ENCODE measurements around the gene LRCH1. TPM values are rescaled to one million over a fixed set of nuclear protein-coding genes. Genes with fewer than 3 reads are reported as not detected.

The LRCH1 gene
- total and polyA plus RNA-seq, 2 of the 4 experiments (the other 2 are of a cell fraction) = 7.0 to 8.8 TPM

DNA sequence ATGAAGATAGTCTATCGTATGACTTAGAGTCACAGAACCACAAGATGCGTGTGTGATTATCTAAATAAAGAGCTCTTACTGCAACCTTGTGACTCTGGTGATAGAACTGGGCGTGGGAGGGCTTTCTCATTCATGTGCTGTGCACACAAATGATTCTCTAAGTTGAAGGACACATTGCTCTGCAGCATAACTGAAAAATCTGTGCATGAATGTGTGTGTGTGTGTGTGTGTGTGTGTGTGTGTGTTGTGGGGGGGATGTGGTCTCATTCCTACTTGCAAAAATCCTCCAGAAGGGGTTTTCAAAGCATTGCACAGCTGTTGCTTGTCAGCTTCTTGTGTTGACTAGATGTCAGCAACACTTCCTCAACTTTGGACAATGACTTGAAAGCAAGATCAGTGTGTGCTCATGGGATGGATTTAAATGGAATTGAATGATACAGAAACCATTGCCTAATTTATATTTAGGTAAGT is 22.4 kb downstream of the LRCH1 start:
- Histone ChIP-seq H3K4me2 (ENCODE audit: low read depth, low read length) (peak overlapping the region; percentile 17), H3K9ac (ENCODE audit: low read depth, low read length) (no peak overlapping the region), H2BK20ac (ENCODE audit: low read depth, low read length) (peak overlapping the region; percentile 45; the same call in 1 of the 2 replicates), H2AFZ (replicated peaks; ENCODE audit: low read length, poor library complexity) (no peak overlapping the region), H4K8ac (ENCODE audit: low read depth in 2 of 2, low read length in 2 of 2) (0 out of 4 replicates have a peak overlapping the region, but pooled peaks of 1 of the 2 experiments have one; percentile 0), H3K9me1 (ENCODE audit: insufficient read depth, low read length) (peaks cover 38% of the 10 kb centered on the region), H3K56ac (ENCODE audit: extremely low read depth, insufficient read depth, low read length) (no peak overlapping the region), H3K14ac (replicated peaks; ENCODE audit: low read depth, low read length) (peak overlapping the region; percentile 21; the same call in 1 of the 2 replicates), H4K5ac (ENCODE audit: low read depth, low read length) (no peak overlapping the region), H3K4me1 (ENCODE audit: control insufficient read depth, insufficient read depth, low read length) (peaks cover 28% of the 10 kb centered on the region), H2BK5ac (ENCODE audit: low read depth, low read length, poor library complexity, severe bottlenecking) (no peak overlapping the region), H3K9me3 (ENCODE audit: control insufficient read depth, insufficient read depth, low read length) (no peaks in the 10 kb centered on the region), H3K18ac (ENCODE audit: low read depth, low read length) (no peak overlapping the region), H2AK9ac (replicated peaks; ENCODE audit: low read depth, low read length, poor library complexity) (no peak overlapping the region), H3K23ac (ENCODE audit: low read depth, low read length) (no peak overlapping the region), H3K27me3 (ENCODE audit: control insufficient read depth, insufficient read depth, low read length) (no peaks in the 10 kb centered on the region), H4K91ac (ENCODE audit: insufficient read depth, low read depth, low read length) (no peak overlapping the region), H4K20me1 (ENCODE audit: insufficient read depth, low read length) (peaks cover 48% of the 10 kb centered on the region), H3K36me3 (ENCODE audit: control insufficient read depth, insufficient read depth, low read length) (no peaks in the 10 kb centered on the region), H2BK15ac (ENCODE audit: low read depth, low read length) (no peak overlapping the region), H2BK120ac (ENCODE audit: low read depth, low read length) (no peak overlapping the region; the same call in 1 of the 2 replicates), H3K27ac (ENCODE audit: insufficient read depth, low read length) (no peak overlapping the region; the same call in 1 of the 2 replicates), H2AK5ac (ENCODE audit: low read depth, low read length) (no peak overlapping the region), H3K79me1 (ENCODE audit: low read depth in 1 of 2, low read length in 2 of 2) (peaks cover 27 to 84% of the 10 kb centered on the region in 2 experiments), H3K4me3 (ENCODE audit: insufficient read depth, low read depth, low read length) (no peak overlapping the region), H3K4ac (ENCODE audit: low read depth, low read length) (peak overlapping the region; percentile 25; the same call in 1 of the 2 replicates)
- intact Hi-C loops (cut with micrococcal nuclease) = loop anchor here (2.0 kb wide), 1 partner anchor 15 kb away; no protein-coding TSS in a partner anchor
- ChIA-PET POLR2A (ENCODE audit: unreplicated experiment) (no interaction called here), CTCF (interaction anchor here (0.6 to 1.5 kb wide), 2 partner anchors 13 to 1102 kb away, joined by 4 read pairs; no protein-coding TSS in a partner anchor)
- dilution Hi-C loops (cut with HindIII; ENCODE audit: low sequenced_read_pairs, unreplicated experiment) = no loop called here
- no TSS peak for BruUV-seq (replicated peaks)
- DNase-seq (peak; percentile 89), ATAC-seq (ENCODE audit: low read depth) (peak; percentile 28)
- WGBS, 2 experiments (ENCODE audit: extremely low coverage in 2 of 2, insufficient read length in 1 of 2) = no CpG with 5 or more reads among the region's 3 CpGs
- TF ChIP-seq POLR2A (IDR thresholded peaks at IDR 0.05; ENCODE audit: low read depth, low read length) (no peak), NFE2L2 (IDR thresholded peaks at IDR 0.05; ENCODE audit: low read depth, low read length) (no peak), CHD1 (IDR thresholded peaks at IDR 0.05; ENCODE audit: low read depth, low read length) (no peak), FOS (IDR thresholded peaks at IDR 0.05; ENCODE audit: low read depth, low read length) (no peak), MXI1 (IDR thresholded peaks at IDR 0.05; ENCODE audit: borderline replicate concordance, low read depth, low read length) (no peak), BHLHE40 (IDR thresholded peaks at IDR 0.05; ENCODE audit: low read depth, low read length) (no peak), RAD21 (IDR thresholded peaks at IDR 0.05; ENCODE audit: low read length) (no peak), MAFK (IDR thresholded peaks at IDR 0.05; ENCODE audit: low read depth, low read length) (no peak), RFX5 (IDR thresholded peaks at IDR 0.05; ENCODE audit: low read depth, low read length) (no peak), CEBPB (IDR thresholded peaks at IDR 0.05; ENCODE audit: low read depth, low read length) (no peak), SMC3 (IDR thresholded peaks at IDR 0.05; ENCODE audit: low read depth, low read length) (no peak), RCOR1 (IDR thresholded peaks at IDR 0.05; ENCODE audit: insufficient replicate concordance, low read length) (no peak), MAZ (IDR thresholded peaks at IDR 0.05; ENCODE audit: borderline replicate concordance, low read depth, low read length) (no peak)
- TF ChIP-seq, protein P1, sequence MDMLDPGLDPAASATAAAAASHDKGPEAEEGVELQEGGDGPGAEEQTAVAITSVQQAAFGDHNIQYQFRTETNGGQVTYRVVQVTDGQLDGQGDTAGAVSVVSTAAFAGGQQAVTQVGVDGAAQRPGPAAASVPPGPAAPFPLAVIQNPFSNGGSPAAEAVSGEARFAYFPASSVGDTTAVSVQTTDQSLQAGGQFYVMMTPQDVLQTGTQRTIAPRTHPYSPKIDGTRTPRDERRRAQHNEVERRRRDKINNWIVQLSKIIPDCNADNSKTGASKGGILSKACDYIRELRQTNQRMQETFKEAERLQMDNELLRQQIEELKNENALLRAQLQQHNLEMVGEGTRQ (IDR thresholded peaks at IDR 0.05; ENCODE audit: low read depth, low read length) = no peak
- TF ChIP-seq, protein P2, sequence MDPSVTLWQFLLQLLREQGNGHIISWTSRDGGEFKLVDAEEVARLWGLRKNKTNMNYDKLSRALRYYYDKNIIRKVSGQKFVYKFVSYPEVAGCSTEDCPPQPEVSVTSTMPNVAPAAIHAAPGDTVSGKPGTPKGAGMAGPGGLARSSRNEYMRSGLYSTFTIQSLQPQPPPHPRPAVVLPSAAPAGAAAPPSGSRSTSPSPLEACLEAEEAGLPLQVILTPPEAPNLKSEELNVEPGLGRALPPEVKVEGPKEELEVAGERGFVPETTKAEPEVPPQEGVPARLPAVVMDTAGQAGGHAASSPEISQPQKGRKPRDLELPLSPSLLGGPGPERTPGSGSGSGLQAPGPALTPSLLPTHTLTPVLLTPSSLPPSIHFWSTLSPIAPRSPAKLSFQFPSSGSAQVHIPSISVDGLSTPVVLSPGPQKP (IDR thresholded peaks at IDR 0.05; ENCODE audit: borderline replicate concordance, low read depth, low read length) = no peak
- TF ChIP-seq, protein P3, sequence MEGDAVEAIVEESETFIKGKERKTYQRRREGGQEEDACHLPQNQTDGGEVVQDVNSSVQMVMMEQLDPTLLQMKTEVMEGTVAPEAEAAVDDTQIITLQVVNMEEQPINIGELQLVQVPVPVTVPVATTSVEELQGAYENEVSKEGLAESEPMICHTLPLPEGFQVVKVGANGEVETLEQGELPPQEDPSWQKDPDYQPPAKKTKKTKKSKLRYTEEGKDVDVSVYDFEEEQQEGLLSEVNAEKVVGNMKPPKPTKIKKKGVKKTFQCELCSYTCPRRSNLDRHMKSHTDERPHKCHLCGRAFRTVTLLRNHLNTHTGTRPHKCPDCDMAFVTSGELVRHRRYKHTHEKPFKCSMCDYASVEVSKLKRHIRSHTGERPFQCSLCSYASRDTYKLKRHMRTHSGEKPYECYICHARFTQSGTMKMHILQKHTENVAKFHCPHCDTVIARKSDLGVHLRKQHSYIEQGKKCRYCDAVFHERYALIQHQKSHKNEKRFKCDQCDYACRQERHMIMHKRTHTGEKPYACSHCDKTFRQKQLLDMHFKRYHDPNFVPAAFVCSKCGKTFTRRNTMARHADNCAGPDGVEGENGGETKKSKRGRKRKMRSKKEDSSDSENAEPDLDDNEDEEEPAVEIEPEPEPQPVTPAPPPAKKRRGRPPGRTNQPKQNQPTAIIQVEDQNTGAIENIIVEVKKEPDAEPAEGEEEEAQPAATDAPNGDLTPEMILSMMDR (conservative IDR thresholded peaks at IDR 0.05; ENCODE audit: low read depth, low read length) = no peak
- in situ Hi-C loops (cut with MboI; ENCODE audit: low sequenced_read_pairs) = no loop called here
